Neural cell (in vitro differentiated cells): ENCODE measurements around the gene GNA15. TPM values are rescaled to one million over a fixed set of nuclear protein-coding genes. Genes with fewer than 3 reads are reported as not detected.

ENCODE experiments used
- H2AFZ ChIP-seq: fragments of 200-600, 300-800 bp; sonication (generic), shearing (Covaris generic); 2 replicates; pipeline ENCODE4 v1.6.0; 2014; ENCODE audit warnings: low read depth, mild to moderate bottlenecking, antibody characterized with exemption, low read length, moderate library complexity
- H3F3A ChIP-seq: fragments of 200-600 bp; shearing (Covaris generic); 2 replicates; pipeline ENCODE4 v1.6.1; 2016; ENCODE audit warnings: mild to moderate bottlenecking, moderate library complexity, mixed read lengths, antibody characterized with exemption, low read length; ENCODE audit not compliant: insufficient read depth, poor library complexity, severe bottlenecking
- H3K27ac ChIP-seq: fragments of 200-600, 300-800 bp; sonication (generic), shearing (Covaris generic); 2 replicates; pipeline ENCODE4 v1.5.1; 2014; ENCODE audit warnings: mild to moderate bottlenecking, low read length, moderate library complexity
- H3K27me3 ChIP-seq: fragments of 300-800, 200-600 bp; sonication (generic), shearing (Covaris generic); 2 replicates; pipeline ENCODE4 v1.6.0; 2014; ENCODE audit warnings: mild to moderate bottlenecking, low read depth, low read length, moderate library complexity; ENCODE audit not compliant: insufficient read depth
- H3K36me3 ChIP-seq: fragments of 300-800, 200-600 bp; sonication (generic), shearing (Covaris generic); 2 replicates; pipeline ENCODE4 v1.5.1; 2014; ENCODE audit warnings: mild to moderate bottlenecking, antibody characterized with exemption, low read length, moderate library complexity; ENCODE audit not compliant: insufficient read depth
- H3K4me2 ChIP-seq: fragments of 300-800, 200-600 bp; sonication (generic), shearing (Covaris generic); 2 replicates; pipeline ENCODE4 v1.6.0; 2014; ENCODE audit warnings: mild to moderate bottlenecking, low read length
- H3K4me3 ChIP-seq: fragments of 300-800, 200-600 bp; sonication (generic), shearing (Covaris generic); 2 replicates; pipeline ENCODE4 v1.5.1; 2014; ENCODE audit warnings: mild to moderate bottlenecking, low read length, moderate library complexity
- H3K79me2 ChIP-seq: fragments of 200-600 bp; shearing (Covaris generic); replicated peaks from 2 replicates; pipeline ENCODE4 v1.6.0; 2014; ENCODE audit warnings: mild to moderate bottlenecking, low read length, moderate library complexity; ENCODE audit not compliant: insufficient read depth
- H3K9ac ChIP-seq: fragments of 300-800, 200-600 bp; sonication (generic), shearing (Covaris generic); 2 replicates; pipeline ENCODE4 v1.6.1; 2016; ENCODE audit warnings: mild to moderate bottlenecking, low read length, mixed read lengths
- H3K9me2 ChIP-seq: fragments of 200-600 bp; shearing (Covaris generic); 2 replicates; pipeline ENCODE4 v1.6.1; 2016; ENCODE audit warnings: mild to moderate bottlenecking, low read length, mixed read lengths; ENCODE audit not compliant: insufficient read depth
- H3K9me3 ChIP-seq: fragments of 200-600, 300-800 bp; sonication (generic), shearing (Covaris generic); 2 replicates; pipeline ENCODE4 v1.6.1; 2016; ENCODE audit warnings: mild to moderate bottlenecking, mixed run types, low read length, moderate library complexity, mixed read lengths
- H4K20me1 ChIP-seq: fragments of 200-600 bp; shearing (Covaris generic); 2 replicates; pipeline ENCODE4 v1.6.1; 2016; ENCODE audit warnings: mild to moderate bottlenecking, mixed run types; ENCODE audit not compliant: insufficient read depth
- CTCF ChIP-seq: fragments of 450-650 bp; IDR thresholded peaks from 2 replicates; pipeline ENCODE4 v1.5.1; 2014; ENCODE audit warnings: antibody characterized with exemption, mild to moderate bottlenecking, moderate library complexity; ENCODE audit not compliant: poor library complexity, severe bottlenecking
- EP300 ChIP-seq: fragments of 450-650 bp; conservative IDR thresholded peaks from 2 replicates; pipeline ENCODE4 v1.6.1; 2014; ENCODE audit warnings: antibody characterized with exemption, mild to moderate bottlenecking, moderate library complexity; ENCODE audit not compliant: poor library complexity, severe bottlenecking
- EZH2 ChIP-seq: fragments of 200-600, 300-800 bp; shearing (Covaris generic), sonication (generic); IDR thresholded peaks from 2 replicates; pipeline ENCODE4 v1.6.1; 2014; ENCODE audit warnings: antibody characterized with exemption, low read length, borderline replicate concordance, mild to moderate bottlenecking; ENCODE audit not compliant: insufficient read depth, poor library complexity, severe bottlenecking
- MXI1 ChIP-seq: fragments of 450-650 bp; conservative IDR thresholded peaks from 2 replicates; pipeline ENCODE4 v1.6.1; 2014; ENCODE audit warnings: antibody characterized with exemption, mild to moderate bottlenecking; ENCODE audit not compliant: poor library complexity, severe bottlenecking
- POLR2AphosphoS5 ChIP-seq: IDR thresholded peaks from 2 replicates; pipeline ENCODE4 v1.6.1; 2012
- RAD21 ChIP-seq: fragments of 450-650 bp; conservative IDR thresholded peaks from 2 replicates; pipeline ENCODE4 v1.6.1; 2014; ENCODE audit warnings: antibody characterized with exemption, mild to moderate bottlenecking, moderate library complexity
- REST ChIP-seq: IDR thresholded peaks from 2 replicates; pipeline ENCODE4 v1.6.1; 2012; ENCODE audit warnings: borderline replicate concordance
- SMC3 ChIP-seq: fragments of 450-650 bp; conservative IDR thresholded peaks from 2 replicates; pipeline ENCODE4 v1.6.1; 2014; ENCODE audit warnings: antibody characterized with exemption, mild to moderate bottlenecking, moderate library complexity; ENCODE audit not compliant: poor library complexity
- TAF1 ChIP-seq: IDR thresholded peaks from 2 replicates; pipeline ENCODE4 v1.6.1; 2012; ENCODE audit warnings: low read depth
- polyA plus RNA-seq: library from polyadenylated mRNA; depleted of rRNA; stranded (reverse); fragments of >200 nt; gene quantifications from 2 replicates; pipeline ENCODE4 v1.2.3, GENCODE V29; 2014

GNA15 gene
- polyA plus RNA-seq, 1 donor from 2014 or later = not detected

GRCh38 chr19:3154957-3155736 lies 19.3 kb downstream of the GNA15 start:
- Histone ChIP-seq H3K4me2 (no peak overlapping the region), H2AFZ (no peak overlapping the region), H3K27me3 (no peaks in the 10 kb centered on the region), H3K36me3 (no peaks in the 10 kb centered on the region), H3K79me2 (no peaks in the 10 kb centered on the region), H3F3A (no peaks in the 10 kb centered on the region), H3K4me3 (no peak overlapping the region), H3K9me3 (no peaks in the 10 kb centered on the region), H3K9me2 (no peaks in the 10 kb centered on the region), H4K20me1 (no peaks in the 10 kb centered on the region), H3K27ac (no peak overlapping the region), H3K9ac (no peak overlapping the region)
- TF ChIP-seq EP300 = no peak
- TF ChIP-seq EZH2 = no peak
- TF ChIP-seq TAF1 = no peak
- no peak for TF ChIP-seq POLR2AphosphoS5
- TF ChIP-seq REST = no peak
- no peak for TF ChIP-seq SMC3
- no peak for TF ChIP-seq MXI1
- no peak for TF ChIP-seq CTCF
- no peak for TF ChIP-seq RAD21

DNA sequence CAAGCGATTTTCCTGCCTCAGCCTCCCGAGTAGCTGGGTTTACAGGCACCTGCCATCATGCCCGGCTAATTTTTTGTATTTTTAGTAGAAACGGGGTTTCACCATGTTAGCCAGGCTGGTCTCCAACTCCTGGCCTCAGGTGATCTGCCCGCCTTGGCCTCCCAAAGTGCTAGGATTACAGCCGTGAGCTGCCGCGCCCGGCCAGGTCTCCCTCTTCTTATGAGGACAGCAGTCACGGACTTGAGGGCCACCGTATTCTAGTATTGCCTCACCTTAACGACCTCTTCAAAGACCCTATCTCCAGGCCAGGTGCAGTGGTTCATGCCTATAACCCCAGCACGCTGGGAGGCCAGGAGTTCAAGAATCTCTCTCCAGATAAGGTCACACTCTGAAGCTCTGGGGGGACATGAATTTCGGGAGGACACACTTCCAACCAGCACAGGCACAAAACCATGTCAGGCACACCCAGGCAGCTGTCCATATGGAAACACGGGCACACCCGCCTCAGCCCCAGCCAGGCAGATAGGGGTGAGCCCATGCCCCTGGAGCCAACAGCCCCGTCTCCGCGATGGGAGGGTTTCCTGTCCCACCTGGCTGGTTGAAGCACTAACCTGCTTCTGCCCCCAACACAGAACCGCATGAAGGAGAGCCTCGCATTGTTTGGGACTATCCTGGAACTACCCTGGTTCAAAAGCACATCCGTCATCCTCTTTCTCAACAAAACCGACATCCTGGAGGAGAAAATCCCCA lies 21.4 kb downstream of the GNA15 start:
- no peaks in the 10 kb centered on the region for H3K9me3 ChIP-seq
- H3K4me3 ChIP-seq = no peak overlapping the region
- no peak overlapping the region for H3K27ac ChIP-seq
- no peaks in the 10 kb centered on the region for H4K20me1 ChIP-seq
- no peak overlapping the region for H3K4me2 ChIP-seq
- H3K79me2 ChIP-seq = no peaks in the 10 kb centered on the region
- TF ChIP-seq POLR2AphosphoS5 = no peak
- TF ChIP-seq TAF1 = no peak
- no peak for TF ChIP-seq CTCF
- no peak for TF ChIP-seq EZH2
- TF ChIP-seq RAD21 = no peak
- no peak for TF ChIP-seq SMC3
- no peak for TF ChIP-seq MXI1
- TF ChIP-seq REST = no peak
- TF ChIP-seq EP300 = no peak
- H3K9ac ChIP-seq = no peak overlapping the region
- no peak overlapping the region for H2AFZ ChIP-seq
- no peaks in the 10 kb centered on the region for H3K36me3 ChIP-seq
- no peaks in the 10 kb centered on the region for H3K27me3 ChIP-seq
- H3K9me2 ChIP-seq = no peaks in the 10 kb centered on the region
- H3F3A ChIP-seq = no peaks in the 10 kb centered on the region
